Upper lobe of right lung (tissue), 1 donor: ENCODE measurements around the gene DCP2. TPM values are rescaled to one million over a fixed set of nuclear protein-coding genes. Genes with fewer than 3 reads are reported as not detected.

Source experiments
- ATAC-seq: fragments of 200-7000 bp; cut with Tn5 transposase; one replicate; pipeline ENCODE4 v1.9.1; 2020; ENCODE audit warnings: mild to moderate bottlenecking, moderate library complexity
- DNase-seq: peaks from one replicate; pipeline ENCODE4 v3.0.0-alpha.2; 2020
- H3K27ac ChIP-seq: fragments of 200-600 bp; one replicate; pipeline ENCODE4 v1.8.0; 2022
- H3K27me3 ChIP-seq: fragments of 200-600 bp; one replicate; pipeline ENCODE4 v1.8.0; 2022; ENCODE audit warnings: mild to moderate bottlenecking
- H3K36me3 ChIP-seq: fragments of 200-600 bp; one replicate; pipeline ENCODE4 v1.8.0; 2022
- H3K4me1 ChIP-seq: fragments of 200-600 bp; one replicate; pipeline ENCODE4 v1.8.0; 2022
- H3K4me3 ChIP-seq: fragments of 200-600 bp; one replicate; pipeline ENCODE4 v1.8.0; 2022; ENCODE audit warnings: mild to moderate bottlenecking
- H3K9me3 ChIP-seq: fragments of 200-600 bp; one replicate; pipeline ENCODE4 v1.8.0; 2022
- intact Hi-C: fragments of 100-400 bp; cut with DNase I; formaldehyde crosslinking; loops from one replicate; pipeline ENCODE4 v1.11.0; 2022
- total RNA-seq: library from RNA; stranded (reverse); fragmentation: NEBNext Ultra II Directional; extraction: Animal tissue kit (Norgen Biotek cat#: 25700); gene quantifications from one replicate; pipeline ENCODE4 v1.2.1, GENCODE V29; 2021
- TF ChIP-seq, protein P1 (sequence below): fragments of 200-600 bp; IDR thresholded peaks from one replicate; pipeline ENCODE4 v1.8.0; 2022; ENCODE audit warnings: antibody characterized with exemption
- donor health status: DM: no; HTN: yes; CAD: no; lungs with severe emphysema.

Gene DCP2
- total RNA-seq, 1 donor from 2014 or later: 51.1 TPM

DNA sequence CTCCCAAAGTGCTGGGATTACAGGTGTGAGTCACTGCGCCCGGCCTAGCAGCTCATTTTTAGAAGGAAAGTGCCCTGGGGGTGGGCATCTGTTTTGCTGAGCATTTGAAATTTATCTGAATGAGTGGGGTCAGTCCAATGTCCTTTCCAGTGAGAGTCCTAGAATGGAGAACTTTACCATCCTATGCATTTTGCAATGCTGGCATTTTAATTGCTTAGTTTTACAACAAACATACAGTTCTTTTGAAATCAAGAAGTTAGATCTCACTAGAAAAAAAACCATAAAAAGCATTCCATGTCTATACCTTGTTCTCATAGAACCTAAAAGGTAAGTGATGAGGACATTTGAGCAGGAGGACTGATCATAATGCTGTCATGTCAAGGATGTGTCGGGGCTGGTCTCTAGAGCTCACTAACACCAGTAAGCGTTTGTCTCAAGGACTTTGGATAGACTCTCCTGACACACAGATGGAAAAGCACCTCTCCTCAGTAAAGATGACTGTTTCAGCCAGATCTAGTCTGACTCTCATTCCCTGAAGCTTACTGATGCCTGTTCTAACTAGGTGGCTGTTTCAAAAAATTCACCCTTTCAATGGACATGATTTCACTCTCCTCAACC is 83.9 kb downstream of the DCP2 start:
- no peaks in the 10 kb centered on the region for H3K27me3 ChIP-seq
- intact Hi-C loops: no loop called here
- no peak overlapping the region for H3K27ac ChIP-seq
- ATAC-seq: no peak
- no peaks in the 10 kb centered on the region for H3K4me1 ChIP-seq
- no peaks in the 10 kb centered on the region for H3K9me3 ChIP-seq
- H3K36me3 ChIP-seq: peaks cover 5% of the 10 kb centered on the region
- no peak for DNase-seq
- TF ChIP-seq, protein P1, sequence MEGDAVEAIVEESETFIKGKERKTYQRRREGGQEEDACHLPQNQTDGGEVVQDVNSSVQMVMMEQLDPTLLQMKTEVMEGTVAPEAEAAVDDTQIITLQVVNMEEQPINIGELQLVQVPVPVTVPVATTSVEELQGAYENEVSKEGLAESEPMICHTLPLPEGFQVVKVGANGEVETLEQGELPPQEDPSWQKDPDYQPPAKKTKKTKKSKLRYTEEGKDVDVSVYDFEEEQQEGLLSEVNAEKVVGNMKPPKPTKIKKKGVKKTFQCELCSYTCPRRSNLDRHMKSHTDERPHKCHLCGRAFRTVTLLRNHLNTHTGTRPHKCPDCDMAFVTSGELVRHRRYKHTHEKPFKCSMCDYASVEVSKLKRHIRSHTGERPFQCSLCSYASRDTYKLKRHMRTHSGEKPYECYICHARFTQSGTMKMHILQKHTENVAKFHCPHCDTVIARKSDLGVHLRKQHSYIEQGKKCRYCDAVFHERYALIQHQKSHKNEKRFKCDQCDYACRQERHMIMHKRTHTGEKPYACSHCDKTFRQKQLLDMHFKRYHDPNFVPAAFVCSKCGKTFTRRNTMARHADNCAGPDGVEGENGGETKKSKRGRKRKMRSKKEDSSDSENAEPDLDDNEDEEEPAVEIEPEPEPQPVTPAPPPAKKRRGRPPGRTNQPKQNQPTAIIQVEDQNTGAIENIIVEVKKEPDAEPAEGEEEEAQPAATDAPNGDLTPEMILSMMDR: no peak
- no peak overlapping the region for H3K4me3 ChIP-seq

DNA sequence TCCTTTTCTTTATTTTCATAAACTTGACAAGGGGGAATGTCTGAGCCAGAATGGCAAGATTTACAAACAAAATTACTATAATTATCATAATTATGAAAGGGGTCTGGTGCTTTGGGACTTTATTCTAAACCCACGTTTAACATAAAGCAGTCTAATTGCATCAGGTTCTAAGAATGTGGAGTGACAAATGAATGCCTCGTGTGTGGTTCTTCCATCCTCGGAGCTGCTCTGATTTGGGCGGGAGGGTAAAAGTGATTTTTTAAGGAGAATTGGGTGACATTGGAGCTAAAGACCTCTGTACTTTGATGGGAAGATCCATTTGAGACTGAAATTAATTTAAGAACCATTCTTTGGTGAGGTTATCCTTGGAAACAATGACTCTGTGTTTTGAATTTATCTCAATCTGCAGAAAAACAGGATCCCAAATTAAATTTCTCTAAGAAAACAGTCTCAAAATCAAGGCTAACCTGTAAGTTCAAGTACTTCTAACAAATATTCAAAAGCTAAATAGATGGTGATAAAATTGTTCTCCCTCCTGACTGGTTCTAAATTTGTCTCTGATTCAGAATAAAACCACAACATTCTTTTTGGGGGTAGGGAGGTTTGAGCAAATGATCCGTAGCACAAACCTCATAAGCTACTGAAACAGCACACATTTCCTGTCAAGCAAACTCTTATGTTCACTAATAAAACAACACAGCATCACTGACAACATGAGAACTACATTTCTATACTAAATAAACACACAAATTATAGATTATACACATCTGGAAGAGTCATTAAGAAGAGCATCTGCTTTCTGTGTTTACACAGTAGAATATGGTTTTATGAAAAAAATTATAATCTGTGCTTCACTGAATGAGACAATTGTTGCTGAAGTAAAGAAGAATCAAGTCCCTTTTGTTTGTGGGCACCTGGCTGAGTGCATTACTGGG is 85.5 kb downstream of the DCP2 start:
- intact Hi-C loops: no loop called here
- Histone ChIP-seq H3K27ac (no peak overlapping the region), H3K36me3 (peaks cover 5% of the 10 kb centered on the region), H3K9me3 (no peaks in the 10 kb centered on the region), H3K4me1 (no peaks in the 10 kb centered on the region), H3K4me3 (no peak overlapping the region), H3K27me3 (no peaks in the 10 kb centered on the region)
- DNase-seq (no peak), ATAC-seq (no peak)
- TF ChIP-seq, protein P1: no peak

DNA sequence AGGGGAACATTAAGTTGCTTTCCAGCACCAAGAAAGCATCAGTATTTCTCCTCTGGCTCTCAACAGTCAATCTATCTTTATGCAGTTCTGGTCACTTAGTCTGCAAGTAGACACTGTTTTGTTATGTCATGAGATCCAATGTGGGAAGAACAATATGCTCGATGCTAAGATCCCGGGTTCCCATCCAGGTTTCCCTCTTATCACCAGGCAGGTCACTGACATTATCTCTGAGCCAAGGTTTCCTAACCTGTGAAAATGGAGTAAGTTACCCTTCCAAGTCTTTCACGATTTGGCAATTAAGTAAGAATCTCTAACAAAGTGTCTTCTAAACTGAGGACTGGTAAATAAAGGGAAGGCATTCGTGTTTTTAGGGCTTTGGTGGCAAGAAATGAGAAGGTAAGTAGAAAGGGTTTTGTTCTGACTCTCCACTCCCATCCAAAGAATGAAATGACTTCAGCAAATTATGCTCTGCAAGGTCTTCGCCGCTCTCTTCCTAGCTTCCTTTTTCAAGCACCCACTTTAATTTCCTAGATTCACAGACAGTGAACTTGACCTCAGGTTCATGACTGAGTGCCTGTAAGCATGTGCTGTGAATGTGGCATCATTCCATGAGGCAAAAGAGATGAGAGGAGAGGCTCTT is 86.4 kb downstream of the DCP2 start:
- Histone ChIP-seq H3K27ac (no peak overlapping the region), H3K36me3 (peaks cover 5% of the 10 kb centered on the region), H3K27me3 (no peaks in the 10 kb centered on the region), H3K4me1 (no peaks in the 10 kb centered on the region), H3K9me3 (no peaks in the 10 kb centered on the region), H3K4me3 (no peak overlapping the region)
- intact Hi-C loops: no loop called here
- DNase-seq: no peak
- no peak for ATAC-seq
- TF ChIP-seq, protein P1: no peak

DNA sequence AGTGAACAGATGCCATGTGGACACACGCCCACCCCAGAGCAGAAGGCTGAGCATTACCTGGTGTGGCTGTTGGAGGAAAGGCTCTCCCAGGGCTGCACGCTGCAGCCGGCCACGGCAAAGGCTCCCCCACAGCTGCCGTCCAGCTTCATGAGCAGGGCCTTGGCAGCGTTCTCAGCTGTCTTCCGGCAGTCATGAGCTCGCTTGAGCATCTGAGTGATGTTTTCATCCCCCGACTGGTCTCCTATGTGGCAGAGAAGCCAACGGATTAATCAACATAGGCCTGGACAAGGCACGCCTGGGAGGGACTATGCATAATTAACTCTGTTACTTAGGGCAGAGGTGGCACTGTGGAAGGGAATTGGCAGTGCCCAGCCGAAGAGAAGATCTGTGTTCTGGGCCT is 87.3 kb downstream of the DCP2 start:
- intact Hi-C loops: no loop called here
- no peak for ATAC-seq
- no peak for DNase-seq
- Histone ChIP-seq H3K9me3 (no peaks in the 10 kb centered on the region), H3K4me3 (no peak overlapping the region), H3K27me3 (no peaks in the 10 kb centered on the region), H3K36me3 (peaks cover 5% of the 10 kb centered on the region), H3K4me1 (no peaks in the 10 kb centered on the region), H3K27ac (no peak overlapping the region)
- TF ChIP-seq, protein P1: no peak

DNA sequence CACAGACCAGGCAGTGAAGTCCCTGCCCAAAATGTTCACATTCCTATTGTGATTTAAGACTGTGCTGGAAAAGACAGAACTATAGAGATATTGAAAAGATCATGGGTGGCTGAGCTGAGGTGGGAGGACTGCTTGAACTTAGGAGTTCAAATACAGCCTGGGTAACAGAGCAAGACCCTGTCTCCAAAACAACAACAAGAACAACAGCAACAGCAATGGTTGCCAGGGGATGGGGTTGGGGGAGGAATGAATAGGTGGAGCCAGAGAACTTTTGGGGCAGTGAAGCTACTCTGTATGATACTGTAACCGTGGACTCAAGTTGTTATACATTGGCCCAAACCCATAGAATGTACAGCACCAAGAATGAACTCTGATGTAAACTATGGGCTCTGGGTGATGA is 88.2 kb downstream of the DCP2 start:
- TF ChIP-seq, protein P1: no peak
- Histone ChIP-seq H3K9me3 (no peaks in the 10 kb centered on the region), H3K27ac (no peak overlapping the region), H3K4me3 (no peak overlapping the region), H3K4me1 (no peaks in the 10 kb centered on the region), H3K27me3 (no peaks in the 10 kb centered on the region), H3K36me3 (peaks cover 5% of the 10 kb centered on the region)
- DNase-seq (no peak), ATAC-seq (no peak)
- intact Hi-C loops: no loop called here
